ENCODE data around the gene AUTS2.

DNA sequence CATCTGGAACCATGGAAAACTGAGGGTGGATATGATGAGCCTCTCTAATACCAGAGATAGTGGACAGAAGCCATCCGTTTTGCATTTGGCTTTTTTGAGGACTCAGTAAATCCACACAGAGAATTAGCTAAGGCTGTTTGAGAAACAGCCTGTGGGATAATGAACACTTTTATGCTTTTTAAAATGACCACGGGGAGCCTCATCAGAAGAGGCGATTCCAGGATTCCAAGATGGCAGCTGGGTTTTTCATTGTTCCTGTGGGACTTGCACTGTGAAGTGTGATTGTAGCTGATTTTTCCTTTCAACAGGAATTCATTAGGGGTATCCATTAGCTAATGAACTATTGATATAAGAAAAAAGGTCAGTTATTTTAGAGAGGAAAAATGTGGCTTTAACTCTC is 353.2 kb downstream of the AUTS2 start:
- TF ChIP-seq, protein P1, sequence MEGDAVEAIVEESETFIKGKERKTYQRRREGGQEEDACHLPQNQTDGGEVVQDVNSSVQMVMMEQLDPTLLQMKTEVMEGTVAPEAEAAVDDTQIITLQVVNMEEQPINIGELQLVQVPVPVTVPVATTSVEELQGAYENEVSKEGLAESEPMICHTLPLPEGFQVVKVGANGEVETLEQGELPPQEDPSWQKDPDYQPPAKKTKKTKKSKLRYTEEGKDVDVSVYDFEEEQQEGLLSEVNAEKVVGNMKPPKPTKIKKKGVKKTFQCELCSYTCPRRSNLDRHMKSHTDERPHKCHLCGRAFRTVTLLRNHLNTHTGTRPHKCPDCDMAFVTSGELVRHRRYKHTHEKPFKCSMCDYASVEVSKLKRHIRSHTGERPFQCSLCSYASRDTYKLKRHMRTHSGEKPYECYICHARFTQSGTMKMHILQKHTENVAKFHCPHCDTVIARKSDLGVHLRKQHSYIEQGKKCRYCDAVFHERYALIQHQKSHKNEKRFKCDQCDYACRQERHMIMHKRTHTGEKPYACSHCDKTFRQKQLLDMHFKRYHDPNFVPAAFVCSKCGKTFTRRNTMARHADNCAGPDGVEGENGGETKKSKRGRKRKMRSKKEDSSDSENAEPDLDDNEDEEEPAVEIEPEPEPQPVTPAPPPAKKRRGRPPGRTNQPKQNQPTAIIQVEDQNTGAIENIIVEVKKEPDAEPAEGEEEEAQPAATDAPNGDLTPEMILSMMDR (IDR thresholded peaks at IDR 0.05), result no peak
- TF ChIP-seq POLR2AphosphoS5 (IDR thresholded peaks at IDR 0.05; ENCODE audit: low read depth, low read length) (no peak), SIN3A (IDR thresholded peaks at IDR 0.05; ENCODE audit: borderline replicate concordance, insufficient read depth, low read depth, low read length) (no peak), TCF7L2 (IDR thresholded peaks at IDR 0.05; ENCODE audit: low read depth, low read length) (no peak)

Data from Panc1 (cell line).